Activated CD8-positive, alpha-beta T cell treated with anti-CD3 and anti-CD28 coated beads for 36 hours (primary cell): ENCODE data around the gene ZMAT5. TPM values are rescaled to one million over a fixed set of nuclear protein-coding genes. Genes with fewer than 3 reads are reported as not detected.

Experiments
- ATAC-seq: fragments of 200-7000 bp; cut with Tn5 transposase; one replicate; pipeline ENCODE4 v1.10.0; 2021; ENCODE audit warnings: mild to moderate bottlenecking, moderate library complexity
- CTCF ChIA-PET: fragments of 350-600 bp; sonication (Branson Sonifier 250); formaldehyde crosslinking; loops from one replicate; lab custom pipeline; 2021; ENCODE audit warnings: antibody characterized with exemption; lab: Charles Lee
- POLR2A ChIA-PET: fragments of 350-600 bp; sonication (Branson Sonifier 250); formaldehyde crosslinking; loops from one replicate; lab custom pipeline; 2021; ENCODE audit warnings: antibody characterized with exemption; lab: Charles Lee
- DNase-seq: peaks from one replicate; pipeline ENCODE4 v3.0.0-alpha.2; 2020
- H3K27ac Mint-ChIP-seq: one replicate; pipeline ENCODE4 v1.8.0; 2021; ENCODE audit warnings: mild to moderate bottlenecking, mixed read lengths
- H3K27me3 Mint-ChIP-seq: one replicate; pipeline ENCODE4 v1.8.0; 2021; ENCODE audit warnings: mixed read lengths
- H3K36me3 Mint-ChIP-seq: one replicate; pipeline ENCODE4 v1.8.0; 2021; ENCODE audit warnings: low read depth, mixed read lengths
- H3K4me1 Mint-ChIP-seq: one replicate; pipeline ENCODE4 v1.8.0; 2021; ENCODE audit warnings: low read depth, mixed read lengths
- H3K4me3 Mint-ChIP-seq: one replicate; pipeline ENCODE4 v1.8.0; 2021; ENCODE audit warnings: mild to moderate bottlenecking, moderate library complexity, mixed read lengths
- H3K9me3 Mint-ChIP-seq: one replicate; pipeline ENCODE4 v1.8.0; 2021; ENCODE audit warnings: mixed read lengths
- CTCF ChIP-seq: fragments of 200-600 bp; IDR thresholded peaks from one replicate; pipeline ENCODE4 v1.8.0; 2022; ENCODE audit warnings: antibody characterized with exemption, mild to moderate bottlenecking
- intact Hi-C: fragments of 100-400 bp; cut with micrococcal nuclease; formaldehyde crosslinking; loops from one replicate; pipeline ENCODE4 v1.10.0; 2022
- total RNA-seq, 2 experiments: library from RNA; stranded (reverse); gene quantifications; one replicate each; pipeline ENCODE4 v1.2.3, GENCODE V29; 2021

Gene ZMAT5
- total RNA-seq, 2 experiments from 2014 or later, result 18.5 to 18.7 TPM

GRCh38 chr22:29813563-29813962, 46.8 kb upstream of the ZMAT5 start:
- Mint-ChIP-seq H3K27ac (no peak overlapping the region), H3K27me3 (no peaks in the 10 kb centered on the region), H3K4me1 (no peaks in the 10 kb centered on the region), H3K9me3 (no peaks in the 10 kb centered on the region), H3K36me3 (peaks cover 41% of the 10 kb centered on the region), H3K4me3 (no peak overlapping the region)
- POLR2A ChIA-PET, result interaction anchor here (1.2 kb wide), 1 partner anchor 16 kb away, joined by 4 read pairs; no protein-coding TSS in a partner anchor
- CTCF ChIA-PET, result interaction anchor here (0.9 kb wide), 1 partner anchor 13 kb away, joined by 3 read pairs; no protein-coding TSS in a partner anchor
- ATAC-seq, result no peak
- no peak for TF ChIP-seq CTCF
- no peak for DNase-seq
- intact Hi-C loops, result loop anchor here (10.0 kb wide), 1 partner anchor 201 kb away; no protein-coding TSS in a partner anchor

- DNase-seq (no peak), ATAC-seq (no peak)
- intact Hi-C loops, result loop anchor here (10.0 kb wide), 1 partner anchor 202 kb away; no protein-coding TSS in a partner anchor
- Mint-ChIP-seq H3K36me3 (peaks cover 41% of the 10 kb centered on the region), H3K4me3 (no peak overlapping the region), H3K4me1 (no peaks in the 10 kb centered on the region), H3K27me3 (no peaks in the 10 kb centered on the region), H3K27ac (no peak overlapping the region), H3K9me3 (no peaks in the 10 kb centered on the region)
- POLR2A ChIA-PET, result no interaction called here
- CTCF ChIA-PET, result no interaction called here
- no peak for TF ChIP-seq CTCF
These were observed 46.3 kb upstream of the ZMAT5 start for GRCh38 chr22:29813126-29813525.

GRCh38 chr22:29811377-29811776, 44.6 kb upstream of the ZMAT5 start:
- peaks cover 44% of the 10 kb centered on the region for H3K36me3 Mint-ChIP-seq
- CTCF ChIA-PET, result interaction anchor here (1.1 to 1.2 kb wide), 2 partner anchors 186 to 193 kb away, joined by 3 read pairs; no protein-coding TSS in a partner anchor

GRCh38 chr22:29810216-29810615, 43.4 kb upstream of the ZMAT5 start:
- Mint-ChIP-seq H3K4me1 (no peaks in the 10 kb centered on the region), H3K27ac (no peak overlapping the region), H3K9me3 (no peaks in the 10 kb centered on the region), H3K27me3 (no peaks in the 10 kb centered on the region), H3K4me3 (no peak overlapping the region), H3K36me3 (peaks cover 46% of the 10 kb centered on the region)
- no peak for TF ChIP-seq CTCF
- ATAC-seq (no peak), DNase-seq (no peak)
- ChIA-PET POLR2A (no interaction called here), CTCF (no interaction called here)
- intact Hi-C loops, result loop anchor here (10.0 kb wide), 1 partner anchor 205 kb away; no protein-coding TSS in a partner anchor

More at GRCh38 chr22:29811377-29811776, 44.6 kb upstream of the ZMAT5 start:
- POLR2A ChIA-PET, result no interaction called here
- Mint-ChIP-seq H3K27ac (no peak overlapping the region), H3K9me3 (no peaks in the 10 kb centered on the region), H3K27me3 (no peaks in the 10 kb centered on the region), H3K4me3 (no peak overlapping the region), H3K4me1 (no peaks in the 10 kb centered on the region)
- DNase-seq, result no peak
- ATAC-seq, result no peak
- intact Hi-C loops, result loop anchor here (10.0 kb wide), 1 partner anchor 203 kb away; no protein-coding TSS in a partner anchor
- TF ChIP-seq CTCF, result no peak

- H3K9me3 Mint-ChIP-seq, result no peaks in the 10 kb centered on the region
- intact Hi-C loops, result no loop called here
- peaks cover 32% of the 10 kb centered on the region for H3K36me3 Mint-ChIP-seq
- no peaks in the 10 kb centered on the region for H3K27me3 Mint-ChIP-seq
- H3K27ac Mint-ChIP-seq, result no peak overlapping the region
- ATAC-seq, result no peak
- no peak for TF ChIP-seq CTCF
- H3K4me1 Mint-ChIP-seq, result no peaks in the 10 kb centered on the region
- H3K4me3 Mint-ChIP-seq, result no peak overlapping the region
- CTCF ChIA-PET, result interaction anchor here (1.0 to 1.2 kb wide), 2 partner anchors 196 to 199 kb away, joined by 3 to 5 read pairs; no protein-coding TSS in a partner anchor
- no peak for DNase-seq
- POLR2A ChIA-PET, result interaction anchor here (1.1 kb wide), 1 partner anchor 9 kb away, joined by 3 read pairs; no protein-coding TSS in a partner anchor
These were observed 39.4 kb upstream of the ZMAT5 start for GRCh38 chr22:29806196-29806595.
